Panc1 (cell line): Measurements from ENCODE around the gene ADIPOR1.

Source experiments
- POLR2AphosphoS5 ChIP-seq: IDR thresholded peaks from 2 replicates; pipeline ENCODE4 v1.6.1; 2012; ENCODE audit warnings: mild to moderate bottlenecking, low read depth, low read length, moderate library complexity
- SIN3A ChIP-seq: IDR thresholded peaks from 2 replicates; pipeline ENCODE4 v1.6.1; 2012; ENCODE audit warnings: low read depth, mild to moderate bottlenecking, low read length, moderate library complexity, borderline replicate concordance; ENCODE audit not compliant: insufficient read depth
- TCF7L2 ChIP-seq: IDR thresholded peaks from 2 replicates; pipeline ENCODE4 v1.6.1; 2011; ENCODE audit warnings: mild to moderate bottlenecking, low read depth, low read length, inconsistent platforms
- TF ChIP-seq, protein P1 (sequence below): fragments of 450-650 bp; IDR thresholded peaks from 2 replicates; pipeline ENCODE4 v1.5.1; 2017; ENCODE audit warnings: mild to moderate bottlenecking

DNA sequence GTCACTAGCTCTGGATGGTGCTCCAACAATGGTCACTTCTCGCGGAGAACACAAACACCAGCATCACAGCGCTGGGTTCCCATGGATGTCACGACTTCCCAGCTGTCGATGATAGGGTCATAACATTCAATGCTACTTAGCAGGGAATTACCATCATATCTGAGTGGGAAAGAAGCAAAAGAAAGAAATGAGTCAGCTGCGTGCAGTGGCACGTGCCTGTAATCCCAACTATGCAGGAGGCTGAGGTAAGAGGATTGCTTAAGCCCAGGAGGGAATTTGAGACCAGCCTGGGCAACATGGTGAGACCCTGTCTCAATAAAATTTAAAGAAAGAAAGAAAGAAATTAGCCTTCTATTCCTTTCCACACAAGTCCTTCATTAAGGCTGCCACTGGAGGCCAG is 65.6 kb downstream of the ADIPOR1 start:
- TF ChIP-seq, protein P1, sequence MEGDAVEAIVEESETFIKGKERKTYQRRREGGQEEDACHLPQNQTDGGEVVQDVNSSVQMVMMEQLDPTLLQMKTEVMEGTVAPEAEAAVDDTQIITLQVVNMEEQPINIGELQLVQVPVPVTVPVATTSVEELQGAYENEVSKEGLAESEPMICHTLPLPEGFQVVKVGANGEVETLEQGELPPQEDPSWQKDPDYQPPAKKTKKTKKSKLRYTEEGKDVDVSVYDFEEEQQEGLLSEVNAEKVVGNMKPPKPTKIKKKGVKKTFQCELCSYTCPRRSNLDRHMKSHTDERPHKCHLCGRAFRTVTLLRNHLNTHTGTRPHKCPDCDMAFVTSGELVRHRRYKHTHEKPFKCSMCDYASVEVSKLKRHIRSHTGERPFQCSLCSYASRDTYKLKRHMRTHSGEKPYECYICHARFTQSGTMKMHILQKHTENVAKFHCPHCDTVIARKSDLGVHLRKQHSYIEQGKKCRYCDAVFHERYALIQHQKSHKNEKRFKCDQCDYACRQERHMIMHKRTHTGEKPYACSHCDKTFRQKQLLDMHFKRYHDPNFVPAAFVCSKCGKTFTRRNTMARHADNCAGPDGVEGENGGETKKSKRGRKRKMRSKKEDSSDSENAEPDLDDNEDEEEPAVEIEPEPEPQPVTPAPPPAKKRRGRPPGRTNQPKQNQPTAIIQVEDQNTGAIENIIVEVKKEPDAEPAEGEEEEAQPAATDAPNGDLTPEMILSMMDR, result no peak
- TF ChIP-seq POLR2AphosphoS5 (no peak), SIN3A (no peak), TCF7L2 (no peak)
